Caki2 (cell line): ENCODE results near the gene LCN6. TPM values are rescaled to one million over a fixed set of nuclear protein-coding genes. Genes with fewer than 3 reads are reported as not detected.
"Not testable (repeated sequence)": the region's sequence is repeated elsewhere in the genome, so short reads cannot be mapped to it uniquely, and the experiment has no call there.

Experiments
- DNase-seq: peaks from one replicate; pipeline ENCODE4 v3.0.0-alpha.2; 2015; ENCODE audit warnings: low read depth
- in situ Hi-C: cut with HindIII; loops from 2 replicates; pipeline ENCODE4 v1.10.0; 2016; ENCODE audit warnings: low sequenced_read_pairs, low pct_unique_long_range_greater_than_20kb, mixed read lengths
- total RNA-seq: library from RNA; depleted of rRNA; stranded (reverse); fragments of >200 nt; shearing (Covaris generic); gene quantifications from 2 replicates; pipeline ENCODE4 v1.2.3, GENCODE V29; 2014; ENCODE audit warnings: low replicate concordance

The LCN6 gene
- total RNA-seq, 1 experiment from 2014 or later, result not detected

DNA sequence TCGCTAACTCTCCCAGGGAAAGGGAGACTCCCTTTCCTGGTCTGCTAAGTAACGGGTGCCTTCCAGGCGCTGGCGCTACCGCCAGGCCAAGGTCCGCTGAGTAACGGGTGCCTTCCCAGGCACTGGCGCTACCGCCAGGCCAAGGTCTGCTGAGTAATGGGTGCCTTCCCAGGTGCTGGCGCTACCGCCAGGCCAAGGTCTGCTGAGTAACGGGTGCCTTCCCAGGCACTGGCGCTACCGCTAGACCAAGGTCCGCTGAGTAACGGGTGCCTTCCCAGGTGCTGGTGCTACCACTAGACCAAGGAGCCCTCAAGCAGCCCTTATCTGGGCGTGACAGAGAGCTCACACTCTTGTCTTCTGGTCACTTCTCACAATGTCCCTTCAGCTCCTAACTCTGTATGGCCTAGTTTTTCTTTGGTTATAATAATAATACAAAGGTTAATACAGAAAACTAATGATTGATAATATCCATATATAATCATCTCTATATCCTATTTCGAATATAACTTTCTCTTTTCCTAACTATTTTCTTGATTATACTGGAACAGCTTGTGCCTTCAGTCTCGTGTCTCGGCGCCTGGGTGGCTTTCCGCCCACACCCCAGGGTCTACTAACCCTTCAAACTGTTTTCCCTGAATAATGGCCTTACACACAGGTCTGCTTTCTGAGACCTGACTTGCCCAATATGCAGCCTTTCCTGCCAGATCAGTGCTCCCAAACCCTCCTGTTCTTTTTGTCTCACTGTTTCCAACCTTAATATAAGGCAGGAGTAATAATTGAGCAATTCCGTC lies 37.4 kb upstream of the LCN6 start:
- in situ Hi-C loops, result not testable (repeated sequence)
- peak; percentile 86 for DNase-seq

DNA sequence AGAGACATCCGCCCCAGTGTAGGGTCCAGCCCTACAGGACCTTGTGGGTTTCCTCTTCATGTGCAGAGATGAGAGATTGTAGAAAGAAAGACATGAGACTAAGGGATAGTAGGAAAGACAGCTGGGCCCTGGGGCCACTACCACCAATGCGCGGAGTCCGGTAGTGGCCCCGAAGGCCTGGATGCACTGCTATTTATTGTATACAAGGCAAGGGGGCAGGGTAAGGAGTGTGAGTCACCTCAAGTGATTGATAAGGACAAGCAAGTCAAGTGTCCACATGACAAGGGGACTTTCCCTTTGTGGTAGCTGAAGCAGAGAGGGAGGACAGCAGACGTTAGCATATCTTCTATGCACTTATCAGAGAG lies 36.7 kb upstream of the LCN6 start:
- peak; percentile 84 for DNase-seq
- in situ Hi-C loops, result no loop called here

DNA sequence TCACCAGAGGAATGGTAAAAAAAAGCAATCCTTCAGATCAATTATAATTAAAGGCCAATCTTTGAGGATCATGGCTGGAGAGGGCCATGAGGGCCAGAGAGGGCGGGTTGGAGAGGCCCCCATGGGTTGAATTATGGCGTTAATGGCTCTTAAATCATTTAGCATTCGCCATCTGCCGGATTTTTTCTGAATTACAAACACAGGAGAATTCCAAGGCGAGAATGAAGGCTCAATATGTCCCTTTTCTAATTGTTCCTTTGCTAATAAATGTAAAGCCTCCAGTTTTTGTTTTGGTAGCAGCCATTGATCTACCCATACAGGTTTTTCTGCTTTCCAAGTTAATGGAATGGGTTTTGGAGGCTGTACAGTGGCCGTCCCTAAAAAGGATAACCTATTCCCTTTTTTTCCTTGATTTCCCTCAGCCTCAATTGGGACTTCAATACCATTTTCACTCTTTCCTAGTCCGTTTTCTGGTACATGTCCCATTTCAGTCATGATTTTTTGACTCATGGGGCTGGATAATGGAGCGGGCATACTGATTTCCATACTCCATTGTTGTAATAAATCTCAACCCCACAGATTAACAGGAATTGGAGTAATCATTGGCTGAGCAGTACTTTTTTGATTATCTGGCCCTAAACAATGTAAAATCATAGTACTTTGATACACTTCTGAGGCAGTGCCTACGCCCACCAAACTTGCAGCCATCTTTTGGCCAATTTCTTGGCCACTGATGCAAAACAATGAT lies 36.1 kb upstream of the LCN6 start:
- in situ Hi-C loops, result no loop called here
- peak; percentile 32 for DNase-seq

- in situ Hi-C loops, result no loop called here
- no peak for DNase-seq
These were observed 34.1 kb upstream of the LCN6 start for GRCh38 chr9:136782452-136782851.

DNA sequence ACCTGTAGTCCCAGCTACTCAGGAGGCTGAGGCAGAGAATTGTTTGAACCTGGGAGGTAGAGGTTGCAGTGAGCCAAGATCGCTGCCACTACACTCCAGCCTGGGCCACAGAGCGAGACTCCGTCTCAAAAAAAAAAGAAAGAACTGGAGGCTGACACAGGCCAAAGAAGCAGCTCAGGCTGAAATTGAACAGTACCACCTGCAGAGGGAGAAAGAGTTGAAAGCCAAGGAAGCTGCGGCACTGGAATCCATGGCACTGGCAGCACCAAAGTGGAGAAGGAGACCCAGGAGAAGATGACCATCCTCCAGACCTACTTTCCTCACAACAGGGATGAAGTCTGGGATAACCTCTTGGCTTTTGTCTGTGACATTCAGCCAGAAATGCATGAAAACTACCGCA lies 31.5 kb upstream of the LCN6 start:
- in situ Hi-C loops, result no loop called here

DNA sequence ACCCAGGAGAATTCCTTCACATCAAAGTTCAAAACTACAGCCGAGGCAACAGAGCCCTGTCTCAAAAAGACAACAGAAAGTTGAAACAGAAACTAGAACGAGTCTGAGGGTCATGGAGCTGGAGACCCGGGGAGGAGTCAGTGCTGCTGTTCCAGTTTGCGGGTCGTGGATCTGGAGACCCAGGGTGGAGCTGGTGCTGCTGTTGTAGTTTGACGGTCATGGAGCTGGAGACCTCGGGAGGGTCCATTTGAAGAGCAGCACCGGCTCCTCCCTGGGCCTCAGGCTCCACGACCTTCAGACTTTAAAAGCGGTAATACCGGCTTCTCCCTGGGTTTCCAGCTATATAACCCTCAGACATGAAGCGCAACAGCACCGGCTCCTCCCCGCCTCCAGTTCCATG lies 29.0 kb upstream of the LCN6 start:
- in situ Hi-C loops, result no loop called here
- no peak for DNase-seq

More for the DNA sequence above, 31.5 kb upstream of the LCN6 start:
- no peak for DNase-seq

GRCh38 chr9:136776947-136777346 lies 28.6 kb upstream of the LCN6 start:
- in situ Hi-C loops, result no loop called here
- no peak for DNase-seq

GRCh38 chr9:136775191-136775590 lies 26.9 kb upstream of the LCN6 start:
- in situ Hi-C loops, result no loop called here
- DNase-seq, result no peak

DNA sequence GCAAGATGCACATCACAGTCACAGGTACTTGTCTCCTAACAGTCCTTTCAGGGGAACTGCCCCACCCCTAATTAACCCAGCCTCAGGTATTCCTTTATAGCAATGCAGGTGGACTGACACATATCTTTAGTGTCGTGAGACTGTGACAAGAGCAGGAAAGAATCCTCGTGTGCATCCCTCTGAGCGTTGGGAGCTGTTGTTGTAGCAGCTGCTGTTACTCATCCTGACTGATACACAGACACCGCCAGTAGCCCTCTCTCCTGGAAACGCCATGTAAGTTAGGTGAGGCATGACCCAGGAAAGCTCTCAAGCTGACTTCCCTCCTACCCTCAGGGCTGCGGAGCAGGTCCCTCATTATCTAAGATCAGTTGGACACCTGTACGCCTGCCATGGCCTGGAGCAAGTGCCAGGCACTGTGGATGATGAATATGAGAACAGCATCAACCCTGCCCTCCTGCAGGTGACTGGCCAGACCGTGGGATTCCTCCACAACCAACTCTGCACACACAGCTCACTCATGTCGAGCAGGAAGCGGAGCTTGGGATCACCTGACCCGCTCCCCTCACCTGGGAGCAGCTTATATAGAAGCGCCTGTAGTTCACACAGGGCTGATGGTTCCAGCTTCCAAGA lies 26.2 kb upstream of the LCN6 start:
- in situ Hi-C loops, result no loop called here
- no peak for DNase-seq

GRCh38 chr9:136773386-136774044 lies 25.2 kb upstream of the LCN6 start:
- in situ Hi-C loops, result no loop called here
- DNase-seq, result peak; percentile 33

DNA sequence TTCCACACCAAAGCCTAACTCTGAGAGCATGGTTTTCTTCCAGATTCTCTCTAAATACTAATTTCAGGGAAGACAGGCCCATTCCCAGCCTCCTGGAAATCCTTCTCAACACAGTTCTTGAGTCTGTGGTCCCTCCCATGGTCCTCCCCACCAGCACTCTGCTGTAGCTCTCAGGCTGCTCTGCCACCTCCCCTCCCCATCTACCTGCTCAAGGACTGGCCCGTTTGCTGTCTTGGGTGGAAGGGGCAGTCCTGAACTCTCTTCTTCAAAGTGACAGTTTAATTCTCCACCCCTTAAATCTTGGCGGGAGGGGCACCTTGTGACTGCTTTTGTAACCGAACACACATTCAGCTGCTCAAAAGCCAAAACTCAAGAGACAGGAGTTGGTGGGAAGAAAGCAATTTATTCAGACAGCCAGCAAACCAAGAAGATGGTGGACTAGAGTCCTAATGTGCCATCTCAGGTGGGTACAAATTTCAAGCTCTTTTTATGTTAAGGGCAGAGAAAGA lies 23.6 kb upstream of the LCN6 start:
- no peak for DNase-seq
- in situ Hi-C loops, result no loop called here

- no peak for DNase-seq
- in situ Hi-C loops, result no loop called here
These were observed 21.4 kb upstream of the LCN6 start for GRCh38 chr9:136769710-136770191.

DNA sequence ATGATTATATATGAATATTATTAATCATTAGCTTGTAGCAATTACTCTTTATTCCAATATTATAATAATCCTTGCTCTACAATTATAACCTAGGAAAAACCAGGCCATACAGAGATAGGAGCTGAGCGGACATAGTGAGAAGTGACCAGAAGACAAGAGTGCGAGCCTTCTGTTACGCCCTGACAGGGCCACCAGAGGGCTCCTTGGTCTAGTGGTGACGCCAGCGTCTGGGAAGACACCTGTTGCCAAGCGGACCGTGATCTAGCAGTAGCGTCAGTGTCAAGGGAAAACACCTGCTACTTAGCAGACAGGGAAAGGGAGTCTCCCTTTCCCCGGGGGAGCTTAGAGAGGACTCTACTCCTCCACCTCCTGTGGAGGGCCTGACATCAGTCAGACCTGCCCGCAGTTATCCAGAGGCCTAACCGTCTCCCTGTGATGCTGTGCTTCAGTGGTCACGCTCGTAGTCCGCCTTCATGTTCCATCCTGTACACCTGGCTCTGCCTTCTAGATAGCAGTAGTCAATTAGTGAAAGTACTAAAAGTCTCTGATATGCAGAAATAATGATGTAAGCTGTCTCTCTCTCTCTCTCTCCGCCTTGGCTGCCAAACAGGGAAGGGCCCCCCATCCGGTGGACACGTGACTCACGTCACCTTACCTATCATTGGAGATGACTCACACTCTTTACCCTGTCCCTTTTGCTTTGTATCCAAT lies 18.2 kb upstream of the LCN6 start:
- peak; percentile 73 for DNase-seq
- in situ Hi-C loops, result not testable (repeated sequence)

DNA sequence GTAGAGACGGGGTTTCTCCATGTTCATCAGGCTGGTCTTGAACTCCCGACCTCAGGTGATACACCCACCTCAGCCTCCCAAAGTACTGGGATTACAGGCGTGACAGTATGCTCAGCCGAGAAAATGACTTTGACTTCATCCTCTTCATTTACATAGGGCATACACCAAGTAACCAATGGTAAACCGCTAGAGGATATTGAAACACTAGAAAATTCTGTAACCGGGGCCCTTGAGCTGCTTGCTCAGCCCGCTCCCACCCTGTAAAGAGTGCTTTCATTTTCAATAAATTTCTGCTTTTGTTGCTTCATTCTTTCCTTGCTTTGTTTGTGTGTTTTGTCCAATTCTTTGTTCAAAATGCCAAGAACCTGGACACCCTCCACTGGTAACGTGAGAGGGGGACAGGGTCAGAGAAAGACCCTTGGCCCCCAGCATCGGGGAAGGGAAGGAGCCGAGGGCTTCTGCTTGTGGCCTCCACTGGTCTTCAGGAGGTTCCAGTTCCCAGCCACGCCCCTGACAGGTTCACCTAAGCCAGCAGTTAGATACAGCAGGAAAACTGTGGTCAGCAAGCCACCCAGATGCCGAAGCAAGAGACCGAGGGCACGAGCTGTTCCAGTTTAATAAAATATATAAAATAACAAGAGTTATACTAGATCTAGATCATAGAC lies 17.6 kb upstream of the LCN6 start:
- DNase-seq, in situ Hi-C loops: not testable (repeated sequence)

DNA sequence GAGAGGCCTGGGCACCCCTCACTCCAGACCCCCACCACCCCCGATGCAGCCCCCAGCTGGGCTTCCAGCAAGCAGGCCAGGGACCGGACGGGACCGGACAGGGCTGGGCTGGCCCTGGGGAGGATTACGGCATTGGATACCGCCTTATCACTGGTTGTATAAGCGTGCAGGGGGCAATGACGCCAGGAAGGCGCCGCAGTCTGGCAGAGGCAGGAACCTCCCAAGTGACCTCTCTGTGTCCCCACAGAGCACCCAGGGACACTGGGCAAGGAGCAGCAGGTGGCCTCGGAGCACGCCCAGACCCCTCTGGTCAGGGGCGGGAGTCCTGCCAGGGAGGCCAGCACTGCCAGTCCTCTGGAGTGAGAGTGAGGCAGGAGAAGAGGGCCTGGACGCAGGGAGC lies 16.7 kb upstream of the LCN6 start:
- in situ Hi-C loops, result no loop called here
- no peak for DNase-seq

GRCh38 chr9:136764301-136764891 lies 16.1 kb upstream of the LCN6 start, which contains the start of gene LCN15:
TSS of gene LCN15 (minus strand) at chr9:136764518. CDS start at chr9:136764488, 30 bp downstream.
- in situ Hi-C loops, result no loop called here

DNA sequence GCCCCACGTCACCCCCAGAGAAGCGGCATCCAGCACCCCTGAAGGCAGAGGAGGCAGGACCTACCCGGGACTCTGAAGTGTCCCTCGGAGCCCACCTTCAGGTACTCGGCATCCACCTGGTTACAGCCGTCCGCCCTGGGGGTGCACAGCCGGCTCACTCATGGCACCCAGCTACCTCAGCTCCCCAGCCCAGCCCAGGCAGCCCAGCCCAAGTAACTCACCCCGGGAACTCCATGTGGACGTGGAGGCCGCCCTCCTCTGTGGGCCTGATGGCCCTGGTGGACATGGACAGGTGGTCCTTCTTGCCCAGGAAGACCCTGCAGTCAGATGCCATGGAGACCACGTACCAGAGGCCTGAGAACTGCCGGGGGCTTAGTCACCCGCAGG lies 15.3 kb upstream of the LCN6 start:
- no peak for DNase-seq
- in situ Hi-C loops, result no loop called here

More at GRCh38 chr9:136764301-136764891, 16.1 kb upstream of the LCN6 start, which contains the start of gene LCN15:
- DNase-seq, result no peak
